ENCODE results near the gene PRLR. TPM values are rescaled to one million over a fixed set of nuclear protein-coding genes. Genes with fewer than 3 reads are reported as not detected.
A peak's percentile ranks its signal among the peaks of the same experiment; 100 is the strongest.

The PRLR gene
- total RNA-seq, 1 experiment from 2014 or later: 8.2 TPM

DNA sequence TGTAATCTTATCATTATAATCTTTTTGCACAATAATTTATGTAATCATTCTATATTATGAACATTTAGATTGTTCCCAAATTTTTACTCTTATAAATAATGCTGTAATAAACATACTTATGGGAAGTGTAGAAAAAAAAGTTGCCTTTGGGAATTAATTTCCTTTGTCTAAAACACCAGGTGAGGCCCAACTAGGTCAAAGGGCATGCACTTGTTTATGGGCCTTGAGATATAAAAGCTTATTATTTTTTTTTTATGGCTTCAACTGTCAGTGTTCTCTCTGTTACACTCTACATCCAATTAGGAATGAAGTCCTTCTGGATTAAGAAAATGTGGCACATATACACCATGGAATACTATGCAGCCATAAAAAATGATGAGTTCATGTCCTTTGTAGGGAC lies 6.5 kb upstream of the PRLR start:
- no peak for DNase-seq (ENCODE audit: low spot score)

DNA sequence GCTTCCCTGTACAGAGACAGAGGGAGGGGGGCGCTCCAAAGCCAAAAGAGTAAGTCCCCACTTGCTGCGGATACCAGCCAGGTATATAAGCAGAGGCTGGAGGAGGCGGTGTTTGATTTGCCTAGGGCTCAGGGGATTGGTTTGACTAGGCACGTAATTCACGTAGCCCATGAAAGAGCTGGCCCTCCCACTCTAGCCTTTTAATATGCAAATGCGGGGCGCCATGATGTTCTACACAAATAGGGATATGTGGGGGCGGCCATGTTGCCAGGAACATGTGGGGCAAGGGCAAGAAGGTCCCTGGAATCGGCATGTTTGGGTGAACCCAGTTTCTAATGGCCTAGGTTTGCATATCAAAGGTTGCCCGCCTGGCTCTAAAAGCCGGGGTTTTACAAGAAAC lies 3.3 kb upstream of the PRLR start:
- DNase-seq (ENCODE audit: low spot score): no peak

DNA sequence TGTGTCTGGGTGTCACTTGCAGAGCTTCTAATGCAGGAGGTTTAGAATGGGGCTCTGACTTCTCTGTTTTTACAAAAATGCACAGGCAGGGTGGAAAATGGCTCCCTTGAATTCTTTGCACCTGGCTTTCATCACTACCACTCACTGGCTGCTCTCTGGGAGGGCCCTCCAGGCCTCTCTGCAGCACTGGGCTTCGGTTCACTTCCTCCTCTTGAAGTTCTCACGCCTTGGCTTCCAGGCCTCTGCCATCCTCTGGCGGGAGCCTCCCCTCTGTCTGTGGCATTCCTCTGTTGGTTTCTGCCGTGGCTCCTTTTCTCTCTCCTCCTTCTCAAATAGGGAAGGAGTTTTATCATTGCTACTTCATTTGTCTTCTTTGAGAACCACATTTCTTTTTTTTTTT lies 2.8 kb upstream of the PRLR start:
- DNase-seq (ENCODE audit: low spot score): no peak

DNA sequence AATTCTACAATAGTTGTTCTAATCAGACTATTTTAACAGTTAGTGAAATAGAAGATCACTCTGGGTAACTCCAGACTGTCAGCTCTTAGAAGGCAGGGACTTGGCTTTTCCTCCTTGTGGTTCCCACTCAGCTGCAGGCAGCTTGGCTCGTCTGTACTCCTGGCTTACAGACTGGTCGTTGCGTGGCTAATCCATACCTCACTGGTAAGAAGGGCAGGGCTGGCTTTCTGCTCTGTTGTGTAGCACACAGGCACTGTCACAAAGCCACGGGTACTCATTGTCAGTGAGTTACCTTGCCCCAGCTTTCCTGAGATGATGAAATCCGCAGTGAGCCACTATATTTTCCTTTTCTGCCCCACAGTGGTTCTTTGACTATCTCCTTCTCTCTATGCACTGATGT lies 1.8 kb upstream of the PRLR start:
- DNase-seq (ENCODE audit: low spot score): no peak

DNA sequence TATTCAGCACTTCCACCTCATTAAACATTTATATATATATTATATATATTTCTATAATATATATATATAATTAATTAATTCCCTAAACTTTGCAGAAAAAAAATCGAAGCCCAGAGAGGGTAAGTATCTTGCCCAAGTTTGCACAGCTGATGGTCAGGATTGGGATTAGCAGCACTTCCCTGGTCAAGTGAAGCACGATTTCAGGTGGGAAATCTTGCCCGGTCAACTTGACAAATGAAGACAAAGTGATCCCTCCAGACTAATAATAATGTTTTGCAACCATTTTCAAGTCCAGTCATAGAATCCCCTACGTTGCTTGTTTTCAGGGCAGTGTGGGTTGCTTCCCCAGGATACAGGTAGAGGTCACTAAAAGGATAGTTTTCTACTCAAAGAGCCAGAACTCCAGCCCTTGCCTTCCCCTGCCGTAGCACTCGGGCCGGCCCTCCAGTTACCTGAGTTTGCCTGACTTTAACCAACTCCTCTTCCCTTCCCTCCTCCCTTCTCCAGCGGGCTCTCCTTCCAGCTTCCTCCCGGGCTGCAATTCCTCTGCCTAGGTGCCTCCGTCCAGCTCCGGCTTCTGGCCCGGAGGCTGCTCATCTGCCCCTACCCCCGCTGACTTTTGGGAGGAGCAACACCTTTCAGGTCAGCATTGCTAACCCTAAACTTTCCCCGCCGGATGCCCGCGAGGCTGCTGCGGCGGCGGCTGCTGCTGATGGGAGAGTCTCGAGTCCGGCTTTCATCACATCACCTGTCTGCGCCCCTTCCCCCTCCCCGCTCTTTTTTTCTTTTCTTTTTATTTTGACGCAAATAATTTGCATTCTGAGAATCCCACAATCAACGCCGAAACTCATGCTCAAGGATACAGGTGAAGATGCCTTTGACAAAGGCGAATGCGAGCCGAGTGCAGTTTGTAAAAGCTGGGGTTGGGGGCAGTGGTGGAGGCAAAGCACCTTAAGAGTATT lies 930 bp downstream of the PRLR start:
- DNase-seq (ENCODE audit: low spot score): peak; percentile 77

DNA sequence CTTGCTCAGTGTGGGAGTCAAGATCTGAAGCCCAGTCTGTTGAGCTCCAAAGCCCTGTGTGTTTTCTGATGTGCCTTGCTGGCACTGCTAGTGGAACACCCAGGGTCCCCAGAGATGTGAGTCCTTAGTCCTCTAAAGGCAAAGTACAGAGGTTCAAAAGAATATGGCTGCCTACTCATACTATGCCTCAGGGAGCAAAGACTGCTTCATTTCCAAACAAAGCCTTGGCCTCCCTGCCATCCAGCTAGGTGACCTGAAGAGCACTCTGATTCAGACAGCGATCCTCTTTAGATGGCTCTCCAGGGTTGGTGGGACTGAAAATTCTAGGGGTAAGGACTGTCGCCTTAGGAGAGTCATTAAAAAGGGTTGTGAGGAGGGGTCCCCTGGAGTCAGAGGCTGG lies 2.0 kb downstream of the PRLR start:
- DNase-seq (ENCODE audit: low spot score): no peak

DNA sequence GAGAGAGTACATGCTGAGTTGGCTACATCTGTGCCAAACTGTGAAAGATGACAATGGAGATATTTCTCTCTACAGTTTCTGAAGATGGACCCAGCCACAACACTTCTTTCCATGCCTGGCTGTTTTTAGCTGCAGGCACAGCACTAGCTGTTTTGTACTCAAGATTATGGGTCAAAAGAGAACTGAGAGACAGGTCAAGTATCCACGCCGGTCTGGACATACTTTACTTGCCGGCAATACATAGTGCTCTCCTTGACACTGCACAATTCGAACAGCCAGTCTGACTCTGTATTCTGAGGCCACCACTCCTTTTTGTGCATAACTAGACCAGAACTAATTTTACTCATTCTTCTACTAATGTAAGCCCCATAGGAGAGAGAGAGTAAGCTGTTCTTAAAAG lies 2.6 kb downstream of the PRLR start:
- DNase-seq (ENCODE audit: low spot score): no peak

DNA sequence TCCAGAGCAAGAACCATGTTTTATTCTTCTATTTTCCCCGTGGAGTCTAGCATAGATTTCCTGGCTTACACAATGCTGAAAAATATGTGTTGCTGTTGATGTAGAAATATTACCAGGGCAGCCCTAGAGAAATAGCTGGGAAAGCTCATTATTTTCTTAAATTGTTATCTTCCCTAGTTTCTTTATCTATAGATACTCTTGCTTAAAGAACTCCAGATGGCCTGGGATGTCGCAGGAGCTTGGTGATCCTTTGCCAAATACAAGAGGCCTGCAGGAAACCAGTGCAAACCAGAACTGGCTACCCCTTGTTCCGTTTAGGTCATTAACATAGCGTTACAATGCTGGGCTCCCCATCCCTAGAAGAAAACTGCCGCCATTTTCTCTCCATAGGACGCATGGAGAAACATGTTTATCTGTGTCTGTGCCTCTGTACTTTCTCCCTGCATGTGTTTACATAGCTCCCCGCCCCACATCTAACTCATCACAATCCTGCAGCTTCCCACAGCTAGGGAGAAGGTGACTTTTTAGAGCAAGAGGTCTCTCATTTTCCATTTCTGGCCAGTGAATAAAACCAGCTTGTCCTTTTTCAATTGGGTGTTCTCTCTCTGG lies 6.4 kb downstream of the PRLR start:
- DNase-seq (ENCODE audit: low spot score): peak; percentile 31

DNA sequence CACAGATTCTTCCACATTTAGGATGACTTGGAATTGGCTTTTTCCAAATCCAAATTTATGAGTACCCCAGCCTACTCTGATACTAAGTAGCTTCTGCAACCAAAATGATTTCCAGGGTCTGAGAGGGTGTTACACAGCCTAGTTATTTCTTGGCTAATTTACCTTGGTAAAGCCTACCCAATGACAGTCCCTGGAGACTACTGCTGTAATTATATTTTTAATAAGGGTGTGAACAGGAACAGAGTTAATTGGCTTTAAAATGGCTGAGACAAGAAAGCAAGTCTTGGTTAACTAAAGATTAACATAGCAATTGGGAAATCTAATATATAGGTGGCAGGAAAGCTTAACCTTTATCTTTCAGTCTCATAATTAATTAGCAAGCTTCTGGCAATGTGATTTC lies 9.3 kb downstream of the PRLR start:
- DNase-seq (ENCODE audit: low spot score): no peak

DNA sequence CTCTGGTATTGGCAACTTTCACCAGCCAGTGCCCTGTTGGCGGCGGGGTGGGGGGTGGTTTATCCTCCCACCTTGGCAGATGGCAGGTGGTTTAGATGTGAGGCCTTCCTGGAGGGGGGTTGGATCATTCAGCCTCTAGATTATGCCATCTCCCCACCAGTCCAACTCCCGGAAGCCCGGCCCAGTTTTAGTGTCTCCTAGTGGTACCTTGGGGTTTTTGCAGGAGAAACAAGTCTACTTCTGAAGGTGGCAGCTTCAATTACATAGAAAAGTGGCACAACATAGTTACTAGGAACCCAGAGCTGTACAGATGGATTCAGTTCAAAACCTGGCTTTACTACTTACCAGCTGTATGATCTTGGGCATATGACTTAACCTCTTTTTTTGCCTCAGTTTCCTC lies 11.3 kb downstream of the PRLR start:
- no peak for DNase-seq (ENCODE audit: low spot score)

DNA sequence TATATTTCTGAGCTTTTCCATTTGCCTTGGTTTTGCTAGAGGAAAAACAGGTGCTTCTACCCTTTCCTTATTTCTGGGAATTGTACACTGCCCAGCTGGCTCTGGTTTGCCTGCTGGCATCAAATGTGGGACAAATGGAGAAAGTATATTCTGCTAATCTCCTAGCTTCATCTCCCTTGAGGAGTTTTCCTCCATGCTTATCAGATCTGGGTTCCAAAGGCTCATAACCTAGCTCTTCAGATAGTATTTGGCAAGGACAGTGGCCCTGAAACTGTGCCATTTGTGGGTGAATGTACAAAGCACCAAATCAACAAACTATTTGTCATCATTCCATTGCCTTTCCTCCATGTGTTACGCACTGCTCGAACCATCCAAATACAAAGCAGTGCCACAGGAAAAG lies 16.2 kb downstream of the PRLR start:
- DNase-seq (ENCODE audit: low spot score): no peak

DNA sequence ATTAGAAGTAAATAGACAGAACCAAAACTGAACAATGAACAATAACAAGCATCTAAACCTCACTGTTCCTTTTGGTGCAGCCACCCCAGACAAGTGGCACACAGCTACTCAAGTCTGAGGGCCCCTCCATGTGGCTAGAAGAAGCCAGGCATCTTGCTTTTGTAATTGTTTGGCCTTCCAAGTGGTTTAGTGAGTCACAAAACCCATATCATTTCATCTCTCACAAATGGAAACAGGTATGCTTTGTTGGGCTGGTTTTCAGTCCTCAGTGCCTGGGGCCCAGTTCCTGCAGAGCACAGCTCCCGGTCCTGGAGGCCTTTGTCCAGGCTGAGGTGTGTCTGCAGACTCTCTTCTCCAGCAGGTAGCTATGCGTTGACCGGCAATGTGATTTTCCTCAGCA lies 16.7 kb downstream of the PRLR start:
- DNase-seq (ENCODE audit: low spot score): peak; percentile 66

DNA sequence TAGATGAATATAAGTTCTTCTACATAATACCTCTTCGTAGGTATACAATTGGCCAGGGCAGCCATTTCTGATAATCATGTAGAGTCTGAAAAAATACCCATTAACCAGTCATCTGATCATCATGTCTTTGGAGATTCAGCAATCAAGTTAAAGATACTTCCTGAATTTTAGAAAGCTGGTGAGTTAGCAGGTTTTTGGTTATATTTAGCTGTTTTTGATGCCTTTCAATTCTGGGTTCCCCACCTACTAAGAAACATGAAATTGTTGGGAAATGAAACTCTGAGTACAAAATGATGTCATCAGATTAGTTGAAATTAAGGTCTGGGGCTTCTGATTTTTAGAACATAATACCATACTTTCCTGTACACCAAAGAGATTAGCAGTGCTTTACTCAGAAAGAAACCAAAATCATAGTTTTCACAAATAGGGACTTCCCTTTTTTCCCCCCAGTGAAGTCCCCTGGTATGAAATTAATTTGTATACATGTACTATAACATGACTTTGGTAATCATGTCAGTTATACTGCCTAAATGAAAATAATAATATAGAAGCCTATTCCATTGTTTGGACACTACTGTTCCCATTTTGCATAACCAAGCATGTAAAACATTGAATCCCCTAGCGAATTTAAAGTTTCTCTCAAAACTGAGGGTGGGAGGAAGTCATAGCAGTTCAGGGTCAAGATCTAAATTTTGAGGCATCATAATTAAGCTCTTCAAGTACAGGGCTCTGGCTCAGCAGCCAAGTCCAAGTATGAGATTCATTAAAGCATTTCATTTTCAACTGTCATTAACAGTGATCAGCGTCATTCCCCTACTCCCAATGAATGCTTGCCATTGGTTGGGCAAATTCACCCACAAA lies 17.9 kb downstream of the PRLR start:
- DNase-seq (ENCODE audit: low spot score): no peak

DNA sequence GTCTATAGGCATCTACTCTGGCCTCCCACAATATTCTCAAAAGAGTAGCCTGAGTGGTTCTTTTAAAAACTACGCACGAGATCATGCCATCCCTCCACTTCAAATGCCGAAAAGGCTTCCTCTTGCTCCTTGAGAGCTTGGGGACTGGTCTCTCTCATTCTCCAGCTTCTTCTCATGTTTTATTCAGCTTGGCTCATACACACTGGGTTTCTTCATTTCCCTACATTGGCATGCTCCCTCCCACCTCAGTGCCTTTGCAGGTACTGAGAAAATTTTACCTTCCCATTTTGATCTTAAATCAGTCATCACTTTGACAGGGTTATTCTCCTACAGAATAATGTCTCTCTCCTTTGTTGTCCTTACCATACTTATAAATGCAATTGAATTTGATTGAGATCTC lies 20.4 kb downstream of the PRLR start:
- DNase-seq (ENCODE audit: low spot score): no peak

DNA sequence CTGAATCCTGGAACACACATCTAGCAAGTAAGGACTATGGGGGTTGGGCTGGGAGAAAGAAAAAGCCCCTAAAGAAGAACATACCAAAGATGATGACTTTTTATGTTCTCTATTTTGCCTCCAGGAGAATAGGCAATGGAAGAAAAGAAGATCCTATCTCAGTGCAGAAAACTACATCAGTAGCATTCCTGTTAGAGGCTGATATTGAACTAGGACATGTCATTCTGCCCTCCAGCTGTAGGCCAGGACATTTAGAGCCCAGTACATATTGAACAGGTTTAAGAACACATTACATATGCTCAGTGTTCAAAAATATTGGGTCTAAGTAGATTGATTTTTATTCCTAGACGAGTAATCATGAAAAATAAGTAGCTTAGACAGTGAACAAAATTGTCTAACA lies 24.7 kb downstream of the PRLR start:
- no peak for DNase-seq (ENCODE audit: low spot score)

DNA sequence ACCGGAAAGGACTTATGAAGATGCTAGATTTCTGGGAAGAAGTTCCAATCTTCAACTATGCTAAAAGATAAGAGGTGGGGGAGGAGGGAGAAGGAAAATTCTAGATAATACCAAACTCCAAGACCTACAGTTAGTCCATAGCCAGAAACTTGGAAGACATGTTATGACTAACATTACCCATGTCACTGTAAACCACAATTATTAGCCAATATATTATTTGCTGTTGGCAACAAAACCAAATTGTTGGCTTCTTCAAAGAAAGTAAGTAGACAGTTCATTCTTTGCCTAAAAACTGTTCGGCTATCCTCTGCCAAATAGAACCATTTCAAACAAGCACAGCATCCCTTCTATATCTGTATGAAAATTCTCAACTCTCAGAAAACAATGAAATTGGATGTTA lies 25.1 kb downstream of the PRLR start:
- DNase-seq (ENCODE audit: low spot score): no peak

DNA sequence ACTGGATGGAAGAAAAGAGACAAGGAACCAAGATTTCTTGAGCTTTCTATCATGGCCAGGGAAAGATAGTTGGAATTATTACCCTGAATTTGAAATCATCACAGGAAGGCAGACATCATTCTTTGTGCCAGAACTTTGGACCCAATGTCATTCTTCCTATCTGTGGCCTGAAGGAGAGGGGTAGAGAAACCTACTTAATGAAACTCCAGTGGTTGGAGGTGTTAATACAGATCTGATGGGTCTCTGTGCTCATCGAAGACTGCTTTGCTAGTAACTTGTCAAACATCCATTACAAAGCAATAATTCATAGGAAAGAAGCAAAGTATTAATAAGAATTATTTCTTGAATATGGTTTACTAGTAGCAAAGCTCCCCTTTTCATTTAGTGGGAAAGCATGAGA lies 26.9 kb downstream of the PRLR start:
- no peak for DNase-seq (ENCODE audit: low spot score)

DNA sequence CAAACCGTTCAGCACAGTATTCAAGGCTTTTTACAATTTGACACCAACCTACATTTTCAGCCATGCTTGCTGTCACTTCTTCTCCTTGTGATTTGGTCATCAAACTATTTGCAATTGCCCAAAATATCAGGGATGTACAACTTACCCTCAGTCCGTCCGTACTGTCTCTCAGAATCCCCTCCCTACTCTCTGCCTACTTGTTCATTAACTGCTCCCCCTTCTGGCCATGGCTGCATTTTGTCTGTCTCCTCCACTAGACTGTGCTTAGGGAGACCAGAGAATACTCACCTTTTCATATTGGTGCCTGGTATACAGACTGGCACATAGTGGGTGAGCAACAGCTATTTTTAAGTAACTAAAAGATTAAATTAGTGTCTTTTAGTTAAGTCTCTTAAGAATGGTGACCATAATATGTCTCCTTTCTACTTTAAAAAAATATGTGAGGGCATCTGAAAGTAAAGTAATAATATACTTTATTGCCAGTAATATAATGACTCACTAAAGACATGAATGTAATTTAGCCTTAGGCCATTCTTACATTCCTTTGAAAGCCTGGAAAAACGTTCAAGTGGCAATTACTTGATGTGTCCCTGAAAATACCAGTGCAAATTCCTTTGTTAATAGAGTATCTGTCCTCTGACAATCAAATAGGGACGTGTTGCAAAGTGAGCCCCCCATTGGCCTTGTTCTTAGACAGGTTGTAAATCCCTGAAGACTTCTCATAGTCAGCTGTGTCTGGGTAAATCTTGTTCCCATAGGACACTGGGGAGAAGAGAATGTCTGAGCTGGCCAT lies 27.8 kb downstream of the PRLR start:
- peak; percentile 76 for DNase-seq (ENCODE audit: low spot score)

DNA sequence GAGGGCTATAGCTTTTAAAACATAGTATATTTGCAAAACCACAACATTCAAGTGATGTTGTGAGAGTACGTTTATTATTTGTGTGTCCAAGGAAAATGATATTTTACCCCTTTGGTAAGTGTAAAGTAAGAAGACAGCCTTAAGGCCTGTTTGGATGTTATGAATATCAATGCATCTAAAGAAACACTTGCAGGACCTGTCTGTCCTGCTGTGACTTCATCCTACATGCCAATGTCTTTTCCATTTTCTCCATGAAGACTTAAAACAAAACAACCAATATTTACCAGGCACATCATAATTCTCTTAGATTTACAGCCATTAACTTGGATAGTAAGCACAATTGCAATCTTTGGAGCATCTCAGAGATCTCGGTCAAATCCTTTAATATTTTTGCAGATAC lies 29.0 kb downstream of the PRLR start:
- DNase-seq (ENCODE audit: low spot score): no peak

DNA sequence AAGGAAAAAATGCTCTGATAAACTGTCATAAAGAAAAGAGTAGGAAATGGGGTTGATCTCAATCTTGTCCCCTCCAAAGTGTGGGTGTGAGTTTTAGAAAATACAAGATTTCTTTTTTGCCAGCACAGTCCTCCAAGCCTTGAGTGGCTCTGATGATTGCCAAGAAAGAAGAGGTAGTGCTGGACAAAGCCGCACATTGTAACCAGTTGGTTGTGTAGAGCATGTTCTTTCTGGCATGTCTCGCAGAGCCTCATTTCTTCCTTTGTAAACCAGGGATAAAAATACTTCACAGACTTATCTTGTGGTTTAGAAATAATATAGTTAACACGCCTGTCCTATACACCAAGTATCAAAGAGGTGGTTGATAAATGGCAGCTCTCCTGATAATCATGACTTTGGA lies 30.4 kb downstream of the PRLR start:
- no peak for DNase-seq (ENCODE audit: low spot score)

DNA sequence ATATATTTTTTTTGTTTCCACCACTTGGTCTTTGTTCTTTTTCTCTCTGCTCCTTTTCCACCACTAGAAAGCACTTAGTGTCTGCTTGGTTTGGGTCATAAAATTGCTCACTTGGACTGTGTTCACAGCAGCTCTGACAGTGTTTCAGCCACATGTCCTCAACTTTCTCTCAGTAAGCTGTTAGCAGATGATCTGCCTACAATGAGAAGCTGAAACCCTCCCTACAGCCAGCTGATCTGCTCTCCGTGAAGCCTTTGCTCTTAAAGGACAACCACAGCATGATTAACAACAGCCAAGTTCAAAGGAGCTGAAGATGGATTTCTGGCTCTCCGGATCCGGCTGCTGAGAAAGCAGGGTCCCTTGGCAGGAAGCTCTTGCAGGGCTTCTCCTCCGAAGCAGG lies 31.6 kb downstream of the PRLR start:
- DNase-seq (ENCODE audit: low spot score): peak; percentile 35

DNA sequence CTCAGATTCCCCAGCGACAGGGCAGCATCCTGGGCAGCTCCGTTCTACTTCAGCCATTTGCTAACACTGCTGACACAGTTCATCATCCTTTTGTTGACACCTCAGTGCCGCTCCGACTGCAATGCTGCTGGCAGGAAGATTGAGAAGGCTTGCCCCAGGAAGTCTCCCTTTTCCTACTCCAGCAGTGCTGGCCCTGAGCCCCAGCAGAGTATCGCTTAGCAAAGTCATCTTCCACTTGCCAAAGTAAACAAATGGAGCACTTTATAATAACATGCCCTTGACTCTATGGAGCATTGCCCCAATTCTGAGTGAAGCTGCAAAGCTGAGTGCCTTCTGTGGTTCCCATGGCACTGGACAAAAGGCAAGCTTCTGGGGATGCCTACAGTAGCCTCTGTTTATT lies 32.2 kb downstream of the PRLR start:
- peak; percentile 55 for DNase-seq (ENCODE audit: low spot score)

Data from HT-29 (cell line).